Vagina (tissue), 2 donors: ENCODE results near the gene MAN2A2.
A peak's percentile ranks its signal among the peaks of the same experiment; 100 is the strongest.

Experiments used
- POLR2A ChIP-seq, 2 donors: fragments of 450-650 bp; IDR thresholded peaks; one replicate each; pipeline ENCODE4 v1.6.1; 2017; ENCODE audit warnings: antibody characterized with exemption in 2 of 2, mild to moderate bottlenecking in 2 of 2, moderate library complexity in 2 of 2
- TF ChIP-seq, protein P1 (sequence below), 3 experiments: fragments of 450-650 bp in 2 of 3; fragments of 200-600 bp in 1 of 3; sonication (generic) in 1 of 3; IDR thresholded peaks; one replicate each; pipeline ENCODE4 v1.5.1; 2017 to 2019; ENCODE audit warnings: antibody characterized with exemption in 3 of 3, mild to moderate bottlenecking in 2 of 3, moderate library complexity in 2 of 3

DNA sequence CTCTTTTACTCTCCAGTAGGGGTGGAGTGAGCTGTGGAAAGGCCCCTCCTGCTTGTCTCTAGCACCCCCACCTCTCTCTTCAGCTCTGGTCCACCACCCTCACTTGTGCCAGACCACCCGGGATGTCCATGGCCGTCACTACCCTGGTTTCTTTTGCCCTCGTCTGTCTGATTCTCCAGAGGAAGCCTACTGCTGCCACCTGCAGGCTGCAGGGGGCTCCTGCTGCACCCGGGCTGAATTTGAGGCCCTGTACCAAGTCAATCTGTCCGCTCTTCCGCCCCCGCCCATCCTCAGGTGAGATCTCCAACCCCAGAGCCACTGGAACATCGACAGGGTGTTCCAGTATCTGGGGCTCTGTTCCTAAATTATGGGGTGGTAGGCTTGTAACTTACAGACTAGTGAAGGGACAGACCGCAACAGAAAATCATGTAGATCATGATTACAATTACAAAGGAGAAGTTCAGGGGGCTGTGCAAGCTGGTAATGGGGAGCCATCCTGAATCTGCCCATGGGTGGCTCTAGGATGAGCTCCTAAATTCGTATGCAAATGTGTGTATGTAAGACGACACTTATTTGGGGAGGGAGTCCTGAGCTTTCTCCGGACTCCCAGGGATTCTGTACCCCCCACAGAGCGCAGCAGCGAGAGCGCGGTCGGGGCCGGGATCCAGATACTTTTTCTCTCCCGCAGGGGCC lies 31.3 kb downstream of the MAN2A2 start:
- no peak for TF ChIP-seq POLR2A (IDR thresholded peaks at IDR 0.05)
- TF ChIP-seq, protein P1, sequence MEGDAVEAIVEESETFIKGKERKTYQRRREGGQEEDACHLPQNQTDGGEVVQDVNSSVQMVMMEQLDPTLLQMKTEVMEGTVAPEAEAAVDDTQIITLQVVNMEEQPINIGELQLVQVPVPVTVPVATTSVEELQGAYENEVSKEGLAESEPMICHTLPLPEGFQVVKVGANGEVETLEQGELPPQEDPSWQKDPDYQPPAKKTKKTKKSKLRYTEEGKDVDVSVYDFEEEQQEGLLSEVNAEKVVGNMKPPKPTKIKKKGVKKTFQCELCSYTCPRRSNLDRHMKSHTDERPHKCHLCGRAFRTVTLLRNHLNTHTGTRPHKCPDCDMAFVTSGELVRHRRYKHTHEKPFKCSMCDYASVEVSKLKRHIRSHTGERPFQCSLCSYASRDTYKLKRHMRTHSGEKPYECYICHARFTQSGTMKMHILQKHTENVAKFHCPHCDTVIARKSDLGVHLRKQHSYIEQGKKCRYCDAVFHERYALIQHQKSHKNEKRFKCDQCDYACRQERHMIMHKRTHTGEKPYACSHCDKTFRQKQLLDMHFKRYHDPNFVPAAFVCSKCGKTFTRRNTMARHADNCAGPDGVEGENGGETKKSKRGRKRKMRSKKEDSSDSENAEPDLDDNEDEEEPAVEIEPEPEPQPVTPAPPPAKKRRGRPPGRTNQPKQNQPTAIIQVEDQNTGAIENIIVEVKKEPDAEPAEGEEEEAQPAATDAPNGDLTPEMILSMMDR (IDR thresholded peaks at IDR 0.05), result peak; percentile 34 to 75 (median 62)
